Aorta (tissue), 5 donors: ENCODE measurements around the gene TMEM269. TPM values are rescaled to one million over a fixed set of nuclear protein-coding genes. Genes with fewer than 3 reads are reported as not detected.
"Not testable (repeated sequence)": the region's sequence is repeated elsewhere in the genome, so short reads cannot be mapped to it uniquely, and the experiment has no call there.

Experiments used
- ATAC-seq: fragments of 200-7000 bp; cut with Tn5 transposase; one replicate; pipeline ENCODE4 v1.9.1; 2022; ENCODE audit warnings: moderate library complexity; ENCODE audit not compliant: low FRiP score
- DNase-seq, 2 donors: peaks; one replicate each; pipeline ENCODE4 v3.0.0-alpha.2; 2020
- H3K27ac ChIP-seq, 2 donors: one replicate each; pipeline ENCODE4 v1.5.1; 2013; ENCODE audit warnings: low read length in 2 of 2, mild to moderate bottlenecking in 2 of 2, moderate library complexity in 2 of 2, control low read depth in 1 of 2, inconsistent platforms in 1 of 2, low read depth in 1 of 2
- H3K27me3 ChIP-seq, 2 donors: one replicate each; pipeline ENCODE4 v1.6.1; 2013; ENCODE audit warnings: control low read depth in 1 of 2, low read length in 1 of 2, mild to moderate bottlenecking in 1 of 2, moderate library complexity in 1 of 2; ENCODE audit not compliant: insufficient read depth in 2 of 2, control insufficient read depth in 1 of 2
- H3K36me3 ChIP-seq, 2 donors: one replicate each; pipeline ENCODE4 v1.6.1; 2013; ENCODE audit warnings: control low read depth in 1 of 2, low read length in 1 of 2, mild to moderate bottlenecking in 1 of 2; ENCODE audit not compliant: insufficient read depth in 2 of 2, control insufficient read depth in 1 of 2
- H3K4me1 ChIP-seq, 2 donors: one replicate each; pipeline ENCODE4 v1.6.1; 2013; ENCODE audit warnings: low read length in 2 of 2, control low read depth in 1 of 2, mild to moderate bottlenecking in 1 of 2, moderate library complexity in 1 of 2; ENCODE audit not compliant: insufficient read depth in 2 of 2, control insufficient read depth in 1 of 2
- H3K4me3 ChIP-seq, 2 donors: one replicate each; pipeline ENCODE4 v1.5.1; 2013; ENCODE audit warnings: low read length in 2 of 2, control low read depth in 1 of 2, mild to moderate bottlenecking in 1 of 2
- H3K9me3 ChIP-seq: one replicate; pipeline ENCODE4 v1.6.1; 2013; ENCODE audit warnings: mild to moderate bottlenecking, low read length; ENCODE audit not compliant: control insufficient read depth
- WGBS, 2 donors: extraction: QIAGEN DNeasy Blood & Tissue Kit; methylation state at CpG; one replicate each; pipeline ENCODE4 v1.1.7; 2013; 5-methylcytosine and 5-hydroxymethylcytosine counted together
- intact Hi-C, 2 donors: fragments of 100-400 bp; cut with DNase I; formaldehyde crosslinking; loops; one replicate each; pipeline versions ENCODE4 v1.14.2 to v1.15.0; 2022
- polyA plus RNA-seq, 2 donors: library from polyadenylated mRNA; stranded (reverse); fragments of 200-250 nt; gene quantifications; one replicate each; pipeline ENCODE4 v1.2.3, GENCODE V29; 2013
- total RNA-seq, 2 donors: library from RNA; stranded (reverse); fragmentation: NEBNext Ultra II Directional; extraction: Animal tissue kit (Norgen Biotek cat#: 25700); gene quantifications; one replicate each; pipeline ENCODE4 v1.2.1, GENCODE V29; 2021
- donor health status: healthy with polysubstance abuse.
- donor health status: Bipolar disorder and iron deficiency.
- donor health status: DM: no; HTN: no; CAD: no.
- donor health status: DM: no; HTN: no; CAD: no.
- donor health status: DM: yes; HTN: yes; CAD: no.

Gene TMEM269
- total and polyA plus RNA-seq, 4 donors: 0.13 TPM; not detected in 3

DNA sequence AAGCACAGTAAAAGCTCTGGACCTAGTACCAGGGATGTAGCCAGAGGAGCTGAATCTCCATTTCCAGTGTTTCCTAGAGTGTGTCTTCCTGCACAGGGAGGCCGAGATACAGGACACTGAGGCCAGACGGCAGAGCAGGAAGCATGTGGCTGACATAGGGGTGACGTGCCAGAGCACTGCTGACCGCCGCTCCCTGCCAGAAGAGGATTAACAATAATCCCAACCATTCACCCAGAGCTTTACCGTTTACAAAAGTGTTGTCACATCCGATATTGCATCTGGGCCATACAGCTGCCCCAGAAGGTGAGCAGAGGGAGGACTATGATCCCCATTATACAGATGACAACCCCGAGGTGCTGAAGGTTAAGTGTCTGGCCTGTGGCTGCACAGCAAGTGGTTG lies 38.9 kb upstream of the TMEM269 start:
- Histone ChIP-seq H3K27me3 (no peaks in the 10 kb centered on the region), H3K9me3 (no peaks in the 10 kb centered on the region), H3K36me3 (peaks cover 0 to 8% of the 10 kb centered on the region in 2 donors), H3K4me1 (no peaks in the 10 kb centered on the region), H3K27ac (no peak overlapping the region), H3K4me3 (no peak overlapping the region)
- intact Hi-C loops: loop anchor here (5.0 to 10.0 kb wide), 3 partner anchors 171 to 401 kb away; no protein-coding TSS in a partner anchor
- no peak for ATAC-seq
- no peak for DNase-seq
- 81 to 83% methylated on average over 8 of the region's 8 CpGs for WGBS, 2 donors

GRCh38 chr1:42746436-42747105 lies 38.2 kb upstream of the TMEM269 start:
- ATAC-seq (no peak), DNase-seq (no peak)
- no peak overlapping the region for H3K4me3 ChIP-seq
- no peaks in the 10 kb centered on the region for H3K9me3 ChIP-seq
- H3K27me3 ChIP-seq: no peaks in the 10 kb centered on the region
- H3K27ac ChIP-seq: no peak overlapping the region
- intact Hi-C loops: loop anchor here (5.0 to 10.0 kb wide), 3 partner anchors 172 to 402 kb away; no protein-coding TSS in a partner anchor
- H3K36me3 ChIP-seq: peaks cover 0 to 8% of the 10 kb centered on the region in 2 donors
- 91 to 94% methylated on average over 12 of the region's 12 CpGs for WGBS, 2 donors
- H3K4me1 ChIP-seq: no peaks in the 10 kb centered on the region

DNA sequence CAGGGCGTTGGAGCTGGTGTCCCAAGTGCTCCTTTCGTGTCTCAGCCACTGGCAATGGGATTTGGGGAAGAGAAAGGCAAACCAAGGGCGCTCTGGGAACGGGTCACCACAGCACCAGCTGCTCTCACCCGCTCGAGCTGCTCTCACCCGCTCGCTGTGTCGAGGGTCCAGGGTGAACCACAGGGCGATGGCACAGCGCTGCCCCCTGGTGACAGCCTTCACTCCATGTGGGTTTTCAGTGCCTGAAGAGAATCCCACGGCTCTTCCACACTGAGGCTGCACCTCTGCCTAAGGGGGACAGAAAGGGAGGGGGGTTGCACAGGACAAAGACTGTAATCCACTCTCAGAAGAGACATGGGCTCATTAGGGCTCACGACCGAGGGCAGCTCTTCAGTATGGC lies 37.7 kb upstream of the TMEM269 start:
- DNase-seq (no peak), ATAC-seq (peak; percentile 46)
- no peaks in the 10 kb centered on the region for H3K27me3 ChIP-seq
- peaks cover 0 to 8% of the 10 kb centered on the region in 2 donors for H3K36me3 ChIP-seq
- no peak overlapping the region for H3K4me3 ChIP-seq
- no peaks in the 10 kb centered on the region for H3K9me3 ChIP-seq
- H3K27ac ChIP-seq: no peak overlapping the region
- no peaks in the 10 kb centered on the region for H3K4me1 ChIP-seq
- WGBS, 2 donors: 51 to 52% methylated on average over 13 to 14 of the region's 14 CpGs
- intact Hi-C loops: loop anchor here (5.0 to 10.0 kb wide), 3 partner anchors 172 to 402 kb away; no protein-coding TSS in a partner anchor

DNA sequence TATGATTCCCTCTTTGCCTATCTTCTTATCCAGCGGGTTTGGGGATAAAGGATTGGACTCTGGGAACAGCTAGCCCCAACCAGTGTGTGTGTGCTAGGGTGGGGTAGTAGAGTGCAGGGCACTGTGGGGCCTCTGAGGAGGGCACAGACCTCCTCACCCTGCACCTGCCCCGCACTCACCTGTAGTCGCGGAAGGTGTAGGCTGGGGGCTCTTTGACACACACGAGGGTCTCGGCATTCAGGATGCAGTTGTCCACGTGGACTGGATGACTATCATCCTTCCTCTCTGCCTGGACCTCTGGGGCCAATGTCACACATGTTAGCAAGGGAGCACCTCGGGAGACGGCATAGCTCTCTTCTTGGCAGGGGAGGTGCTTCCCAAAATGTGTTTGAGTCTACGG lies 36.8 kb upstream of the TMEM269 start:
- Histone ChIP-seq H3K4me1 (no peaks in the 10 kb centered on the region), H3K27me3 (no peaks in the 10 kb centered on the region), H3K4me3 (no peak overlapping the region), H3K9me3 (no peaks in the 10 kb centered on the region), H3K36me3 (peaks cover 4 to 8% of the 10 kb centered on the region in 2 donors), H3K27ac (no peak overlapping the region)
- ATAC-seq (no peak), DNase-seq (no peak)
- 81% methylated on average over 10 of the region's 10 CpGs for WGBS, 2 donors
- intact Hi-C loops: loop anchor here (5.0 to 10.0 kb wide), 3 partner anchors 173 to 403 kb away; no protein-coding TSS in a partner anchor

DNA sequence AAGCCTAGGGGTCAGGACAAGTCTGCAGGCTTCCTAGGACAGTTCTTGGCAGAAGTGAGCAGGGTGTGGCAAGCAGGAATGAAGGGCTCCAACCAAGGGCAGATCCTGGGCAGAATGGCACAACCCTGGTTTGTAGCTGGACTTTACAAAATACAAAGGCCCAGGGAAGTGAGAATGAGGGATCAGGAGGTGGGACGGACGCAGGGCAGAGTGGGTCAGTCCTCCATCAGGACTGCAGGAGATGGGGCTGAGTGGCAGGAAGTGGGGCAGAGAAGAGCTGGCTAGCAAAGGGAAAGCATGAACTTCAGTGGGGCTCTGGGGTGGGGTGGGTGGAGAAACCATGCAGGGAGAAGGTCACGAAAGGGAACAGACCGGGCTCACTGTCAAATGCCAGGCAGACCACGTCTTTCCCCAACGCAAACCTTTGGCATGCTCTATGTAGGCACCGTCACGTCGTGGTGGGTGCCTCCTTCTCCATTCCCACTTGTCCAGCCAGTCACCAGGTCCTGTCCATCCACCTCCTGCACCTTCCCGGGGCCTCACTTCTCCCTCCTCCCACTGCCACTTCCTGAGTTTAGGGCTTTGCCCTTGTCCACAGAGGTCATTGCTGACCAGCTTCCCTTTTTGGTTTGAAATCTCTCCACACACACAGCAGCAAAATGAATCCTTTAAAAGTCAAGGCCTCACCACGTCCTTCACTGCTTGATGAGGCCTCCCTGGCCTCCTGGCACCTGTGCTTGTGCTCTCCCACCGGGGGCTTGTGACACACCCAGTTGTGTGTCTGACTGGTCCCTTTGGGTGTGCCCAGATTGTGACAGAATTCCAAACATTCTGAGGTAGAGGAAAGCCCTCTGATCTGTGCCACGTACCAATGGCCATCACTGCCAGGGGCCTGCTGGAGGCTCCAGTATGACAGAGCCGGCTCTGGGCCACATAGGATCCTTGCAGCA lies 36.1 kb upstream of the TMEM269 start:
- WGBS, 2 donors: 77 to 80% methylated on average over 14 of the region's 14 CpGs
- H3K27ac ChIP-seq: no peak overlapping the region
- no peak for DNase-seq
- H3K9me3 ChIP-seq: no peaks in the 10 kb centered on the region
- no peaks in the 10 kb centered on the region for H3K4me1 ChIP-seq
- intact Hi-C loops: loop anchor here (5.0 to 10.0 kb wide), 3 partner anchors 174 to 404 kb away; no protein-coding TSS in a partner anchor
- ATAC-seq: no peak
- H3K27me3 ChIP-seq: no peaks in the 10 kb centered on the region
- H3K4me3 ChIP-seq: no peak overlapping the region
- H3K36me3 ChIP-seq: peaks cover 4 to 8% of the 10 kb centered on the region in 2 donors

DNA sequence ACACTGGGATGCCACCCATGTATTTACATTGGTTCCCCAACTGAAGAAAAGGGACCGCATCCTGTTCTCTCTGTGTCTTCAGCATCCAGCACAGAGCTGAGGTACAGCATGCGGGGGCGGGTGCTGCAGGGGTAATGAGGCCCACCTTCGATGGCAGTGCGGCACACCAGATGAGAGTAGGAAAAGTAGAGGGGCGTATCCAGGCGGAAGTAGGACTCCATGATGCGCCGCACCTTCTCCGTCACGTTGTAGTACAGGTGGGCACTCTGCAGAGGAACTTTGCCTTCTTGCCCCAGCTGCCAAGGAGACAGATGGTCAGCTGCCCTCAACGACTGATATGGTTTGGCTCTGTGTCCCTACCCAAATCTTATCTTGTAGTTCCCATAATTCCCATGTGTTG lies 34.8 kb upstream of the TMEM269 start:
- Histone ChIP-seq H3K27ac (no peak overlapping the region), H3K36me3 (peaks cover 4 to 12% of the 10 kb centered on the region in 2 donors), H3K27me3 (no peaks in the 10 kb centered on the region), H3K9me3 (no peaks in the 10 kb centered on the region), H3K4me3 (no peak overlapping the region), H3K4me1 (no peaks in the 10 kb centered on the region)
- DNase-seq: no peak
- no peak for ATAC-seq
- intact Hi-C loops: loop anchor here in 1 of 2 donors (10.0 kb wide), 1 partner anchor 165 kb away; no protein-coding TSS in a partner anchor
- 88 to 89% methylated on average over 12 of the region's 12 CpGs for WGBS, 2 donors

GRCh38 chr1:42751511-42752070 lies 33.2 kb upstream of the TMEM269 start:
- H3K9me3 ChIP-seq, H3K27me3 ChIP-seq, H3K27ac ChIP-seq, H3K4me3 ChIP-seq, ATAC-seq, DNase-seq, H3K4me1 ChIP-seq: not testable (repeated sequence)
- WGBS, 2 donors: 91 to 92% methylated on average over 7 to 8 of the region's 8 CpGs
- intact Hi-C loops: loop anchor here in 1 of 2 donors (10.0 kb wide), 1 partner anchor 167 kb away; no protein-coding TSS in a partner anchor
- peaks cover 4 to 14% of the 10 kb centered on the region in 2 donors for H3K36me3 ChIP-seq

GRCh38 chr1:42752284-42752683 lies 32.5 kb upstream of the TMEM269 start:
- DNase-seq: no peak
- no peak for ATAC-seq
- Histone ChIP-seq H3K27me3 (no peaks in the 10 kb centered on the region), H3K27ac (no peak overlapping the region), H3K4me1 (no peaks in the 10 kb centered on the region), H3K36me3 (peaks cover 6 to 14% of the 10 kb centered on the region in 2 donors), H3K9me3 (no peaks in the 10 kb centered on the region), H3K4me3 (no peak overlapping the region)
- intact Hi-C loops: loop anchor here in 1 of 2 donors (10.0 kb wide), 1 partner anchor 167 kb away; no protein-coding TSS in a partner anchor
- WGBS, 2 donors: 94% methylated on average over 6 of the region's 6 CpGs
